Measurements from ENCODE around the gene BHMT. TPM values are rescaled to one million over a fixed set of nuclear protein-coding genes. Genes with fewer than 3 reads are reported as not detected.

The BHMT gene
- total RNA-seq, 1 experiment from 2014 or later = 0.72 TPM

DNA sequence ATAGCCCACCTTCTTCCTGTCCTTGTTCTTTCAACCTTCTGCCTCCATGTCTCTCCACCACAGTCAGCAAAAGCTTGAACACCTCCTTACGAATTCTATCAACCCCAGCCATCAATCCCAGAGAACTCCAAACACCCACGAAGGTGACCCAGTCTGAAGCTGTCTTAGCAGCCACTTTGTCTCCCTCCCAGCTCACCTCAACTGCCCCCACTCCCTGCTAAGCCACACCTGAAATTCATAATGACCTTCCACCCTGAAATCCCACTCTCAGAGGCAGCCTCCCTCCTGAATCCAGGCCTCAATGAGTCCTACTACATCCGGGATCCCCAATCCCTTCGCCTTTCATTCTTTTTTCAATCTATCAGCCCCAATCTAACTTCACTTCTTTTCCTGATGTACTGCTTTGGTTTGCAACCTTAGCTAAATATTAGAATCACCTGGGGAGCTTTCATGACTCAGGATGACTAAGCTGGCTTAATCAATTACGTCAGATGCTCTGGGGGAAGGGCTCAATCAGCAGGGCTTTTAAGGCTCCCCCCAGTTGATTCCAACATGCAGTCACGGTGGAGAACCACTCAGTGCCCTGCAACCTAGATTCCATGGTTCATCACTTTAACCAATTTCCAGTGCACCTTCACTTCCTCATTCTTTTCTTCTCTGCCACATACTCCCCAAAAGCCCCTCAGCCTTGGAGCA lies 32.2 kb downstream of the BHMT start:
- peaks cover 4% of the 10 kb centered on the region for H3K27me3 Mint-ChIP-seq (ENCODE audit: low read depth)
- no peaks in the 10 kb centered on the region for H3K23me2 ChIP-seq (ENCODE audit: insufficient read length, low read depth, low read length, poor library complexity, severe bottlenecking)
- peak overlapping the region; percentile 36 for H2AFZ ChIP-seq (ENCODE audit: low read length)
- peaks cover 27 to 29% of the 10 kb centered on the region in 2 experiments for H3K4me1 Mint-ChIP-seq
- no peak overlapping the region for H4K8ac ChIP-seq (replicated peaks; ENCODE audit: insufficient read length, low read depth, low read length)
- peaks cover 9% of the 10 kb centered on the region for H3K9me3 ChIP-seq (ENCODE audit: control insufficient read depth, low read depth, low read length)
- no peak overlapping the region for H3K9ac ChIP-seq (ENCODE audit: extremely low read depth, insufficient read length, low read length)
- H3K18ac ChIP-seq (ENCODE audit: insufficient read length, low read depth, low read length) = no peak overlapping the region
- no peak overlapping the region for H4K5ac ChIP-seq (ENCODE audit: insufficient read length, low read depth, low read length)
- no peak for DNase-seq
- H3K36me3 Mint-ChIP-seq (ENCODE audit: insufficient read depth in 1 of 3, low read depth in 3 of 3) = peaks cover 7 to 9% (median 8%) of the 10 kb centered on the region in 3 experiments; a peak in 6 of 7 replicates
- no peak overlapping the region for H3K4me3 Mint-ChIP-seq
- peak overlapping the region in 2 of 3 experiments; percentile 12 to 74; a peak in 2 of 7 replicates for H3K27ac Mint-ChIP-seq
- no peak overlapping the region for H3K4ac ChIP-seq (ENCODE audit: low read depth, low read length)
- no CpG with 5 or more reads among the region's 6 CpGs for WGBS (ENCODE audit: extremely low coverage, insufficient read length, low lambda C conversion rate)
- H2BK15ac ChIP-seq (ENCODE audit: low read depth, low read length) = no peak overlapping the region
- no peak overlapping the region for H2BK20ac ChIP-seq (ENCODE audit: low read depth, low read length, poor library complexity, severe bottlenecking)
- no peak overlapping the region for H2AK5ac ChIP-seq (ENCODE audit: insufficient read length, low read length)
- H3K4me1 ChIP-seq (ENCODE audit: insufficient read depth, low read length) = peaks cover 3% of the 10 kb centered on the region; the same call in 1 of the 2 replicates
- H3K9me3 Mint-ChIP-seq = peaks cover 10 to 11% of the 10 kb centered on the region in 2 experiments
- H3K27ac ChIP-seq (ENCODE audit: insufficient read length, low read depth, low read length) = no peak overlapping the region
- H2BK120ac ChIP-seq (ENCODE audit: low read depth, low read length, poor library complexity, severe bottlenecking) = no peak overlapping the region
- no peaks in the 10 kb centered on the region for H3K27me3 ChIP-seq (ENCODE audit: insufficient read depth, low read length)
- no peak overlapping the region for H3T11ph ChIP-seq (ENCODE audit: low read length)
- no peak overlapping the region for H4K91ac ChIP-seq (ENCODE audit: insufficient read length, low read depth, low read length)
- no peaks in the 10 kb centered on the region for H3K79me1 ChIP-seq (ENCODE audit: insufficient read depth, low read depth, low read length, poor library complexity, severe bottlenecking)
- H3K79me2 ChIP-seq (ENCODE audit: insufficient read depth, low read length) = no peaks in the 10 kb centered on the region; the same call in 1 of the 2 replicates
- H3K56ac ChIP-seq (ENCODE audit: insufficient read length, low read depth, low read length) = no peak overlapping the region
- H3K4me2 ChIP-seq (ENCODE audit: insufficient read depth, insufficient read length, low read length) = no peak overlapping the region
- no peak overlapping the region for H3K14ac ChIP-seq (ENCODE audit: insufficient read depth, low read length)
- no peak overlapping the region for H3K23ac ChIP-seq (ENCODE audit: insufficient read length, low read depth, low read length)
- no peak overlapping the region for H2BK12ac ChIP-seq (ENCODE audit: insufficient read length, low read depth, low read length)
- H4K20me1 ChIP-seq (ENCODE audit: control insufficient read depth, insufficient read depth, insufficient read length) = no peaks in the 10 kb centered on the region
- TF ChIP-seq, protein P1, sequence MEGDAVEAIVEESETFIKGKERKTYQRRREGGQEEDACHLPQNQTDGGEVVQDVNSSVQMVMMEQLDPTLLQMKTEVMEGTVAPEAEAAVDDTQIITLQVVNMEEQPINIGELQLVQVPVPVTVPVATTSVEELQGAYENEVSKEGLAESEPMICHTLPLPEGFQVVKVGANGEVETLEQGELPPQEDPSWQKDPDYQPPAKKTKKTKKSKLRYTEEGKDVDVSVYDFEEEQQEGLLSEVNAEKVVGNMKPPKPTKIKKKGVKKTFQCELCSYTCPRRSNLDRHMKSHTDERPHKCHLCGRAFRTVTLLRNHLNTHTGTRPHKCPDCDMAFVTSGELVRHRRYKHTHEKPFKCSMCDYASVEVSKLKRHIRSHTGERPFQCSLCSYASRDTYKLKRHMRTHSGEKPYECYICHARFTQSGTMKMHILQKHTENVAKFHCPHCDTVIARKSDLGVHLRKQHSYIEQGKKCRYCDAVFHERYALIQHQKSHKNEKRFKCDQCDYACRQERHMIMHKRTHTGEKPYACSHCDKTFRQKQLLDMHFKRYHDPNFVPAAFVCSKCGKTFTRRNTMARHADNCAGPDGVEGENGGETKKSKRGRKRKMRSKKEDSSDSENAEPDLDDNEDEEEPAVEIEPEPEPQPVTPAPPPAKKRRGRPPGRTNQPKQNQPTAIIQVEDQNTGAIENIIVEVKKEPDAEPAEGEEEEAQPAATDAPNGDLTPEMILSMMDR (conservative IDR thresholded peaks at IDR 0.05) = no peak
- no peak overlapping the region for H2BK5ac ChIP-seq (ENCODE audit: insufficient read length, low read length)
